OCI-LY1 (cell line): Measurements from ENCODE around the gene DECR2.

Experiments
- H2AFZ ChIP-seq: fragments of 200-600 bp; sonication (generic), shearing (Covaris generic); 2 replicates; pipeline ENCODE4 v1.6.0; 2014; ENCODE audit warnings: antibody characterized with exemption, mild to moderate bottlenecking, low read length
- H3F3A ChIP-seq: fragments of 200-600 bp; sonication (generic), shearing (Covaris generic); 2 replicates; pipeline ENCODE4 v1.6.0; 2014; ENCODE audit warnings: mild to moderate bottlenecking, antibody characterized with exemption, low read length, moderate library complexity; ENCODE audit not compliant: insufficient read depth
- H3K27ac ChIP-seq: fragments of 200-600 bp; sonication (generic); 2 replicates; pipeline ENCODE4 v1.5.1; 2014; ENCODE audit warnings: low read length, mixed run types, mild to moderate bottlenecking, low read depth; ENCODE audit not compliant: poor library complexity, severe bottlenecking
- H3K27me3 ChIP-seq: fragments of 200-600 bp; sonication (generic); 2 replicates; pipeline ENCODE4 v1.6.0; 2014; ENCODE audit warnings: antibody characterized with exemption, mild to moderate bottlenecking, low read length, moderate library complexity; ENCODE audit not compliant: insufficient read depth
- H3K36me3 ChIP-seq: fragments of 200-600 bp; sonication (generic); 2 replicates; pipeline ENCODE4 v1.6.1; 2014; ENCODE audit warnings: mild to moderate bottlenecking, antibody characterized with exemption, low read length, moderate library complexity, mixed read lengths; ENCODE audit not compliant: insufficient read depth
- H3K4me1 ChIP-seq: fragments of 200-600 bp; sonication (generic); 2 replicates; pipeline ENCODE4 v1.5.1; 2014; ENCODE audit warnings: mild to moderate bottlenecking, low read length, moderate library complexity; ENCODE audit not compliant: insufficient read depth, severe bottlenecking
- H3K4me2 ChIP-seq: fragments of 200-600 bp; sonication (generic), shearing (Covaris generic); 2 replicates; pipeline ENCODE4 v1.6.1; 2014; ENCODE audit warnings: low read length
- H3K4me3 ChIP-seq: fragments of 200-600 bp; sonication (generic); 2 replicates; pipeline ENCODE4 v1.5.1; 2014; ENCODE audit warnings: low read length, low read depth, mild to moderate bottlenecking, mixed read lengths; ENCODE audit not compliant: poor library complexity, severe bottlenecking
- H3K79me2 ChIP-seq: fragments of 200-600 bp; shearing (Covaris generic); 2 replicates; pipeline ENCODE4 v1.6.1; 2016; ENCODE audit warnings: mixed run types, low read length, mixed read lengths; ENCODE audit not compliant: insufficient read depth
- H3K9ac ChIP-seq: fragments of 200-600 bp; sonication (generic), shearing (Covaris generic); 2 replicates; pipeline ENCODE4 v1.6.1; 2014; ENCODE audit warnings: mild to moderate bottlenecking, low read length, mixed read lengths
- H3K9me2 ChIP-seq: fragments of 200-600 bp; sonication (generic), shearing (Covaris generic); 2 replicates; pipeline ENCODE4 v1.6.1; 2014; ENCODE audit warnings: low read depth, mild to moderate bottlenecking, low read length, mixed read lengths
- H3K9me3 ChIP-seq: fragments of 200-600 bp; shearing (Covaris generic); 2 replicates; pipeline ENCODE4 v1.6.1; 2014; ENCODE audit warnings: low read length, mixed read lengths
- H4K20me1 ChIP-seq: fragments of 200-600 bp; sonication (generic), shearing (Covaris generic); 2 replicates; pipeline ENCODE4 v1.6.0; 2016; ENCODE audit warnings: mild to moderate bottlenecking, low read length; ENCODE audit not compliant: insufficient read depth
- EZH2 ChIP-seq: fragments of 200-600 bp; sonication (generic), shearing (Covaris generic); IDR thresholded peaks from 2 replicates; pipeline ENCODE4 v1.8.0; 2017; ENCODE audit warnings: borderline replicate concordance, mixed run types, mild to moderate bottlenecking, antibody characterized with exemption, low read length, moderate library complexity, mixed read lengths
- TF ChIP-seq, protein P1 (sequence below): fragments of 200-600 bp; sonication (generic), shearing (Covaris generic); IDR thresholded peaks from 2 replicates; pipeline ENCODE4 v1.5.1; 2017; ENCODE audit warnings: mild to moderate bottlenecking, antibody characterized with exemption, low read length, moderate library complexity, mixed read lengths

The DECR2 gene

DNA sequence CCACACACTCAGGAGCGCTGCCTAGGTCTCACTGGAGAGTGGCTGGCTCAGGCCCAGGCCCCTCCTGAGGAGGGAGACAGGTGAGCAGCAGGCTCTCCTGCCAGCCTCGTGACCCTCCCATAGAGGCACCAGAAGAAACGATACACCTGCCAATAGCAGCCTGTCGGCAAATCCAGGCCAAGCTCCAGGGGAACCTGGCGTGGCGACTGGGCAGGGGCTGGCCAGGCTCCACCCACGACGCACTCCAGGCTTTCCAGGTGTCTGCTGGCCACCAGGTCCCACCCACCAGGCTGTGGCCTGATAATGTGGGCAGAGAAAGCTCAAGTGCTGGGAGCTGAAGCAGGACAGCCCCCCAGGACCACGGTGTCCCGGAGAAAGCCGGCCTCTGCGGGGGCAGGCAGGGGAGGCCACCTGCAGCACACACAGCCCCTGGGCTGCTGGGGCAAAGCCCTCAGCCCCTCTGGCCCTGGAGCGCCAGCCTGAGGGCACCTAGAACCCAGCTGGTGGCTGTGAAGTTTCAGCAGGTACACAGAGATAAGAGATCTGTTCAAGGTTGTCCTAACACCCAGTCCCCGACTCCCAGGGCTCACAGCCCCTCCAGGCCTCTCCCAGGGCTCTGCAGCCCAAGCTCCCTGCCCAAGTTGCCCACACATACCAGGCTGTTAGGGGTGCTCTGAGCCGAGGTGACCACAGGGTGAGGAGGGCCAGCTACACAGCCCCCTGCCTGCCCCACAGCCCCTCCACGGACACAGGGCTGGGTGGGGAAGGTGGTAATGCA, 22.3 kb upstream of the DECR2 start:
- H3K9ac ChIP-seq: no peak overlapping the region
- H4K20me1 ChIP-seq: no peaks in the 10 kb centered on the region
- peaks cover 21% of the 10 kb centered on the region for H3K36me3 ChIP-seq
- H3K27ac ChIP-seq: no peak overlapping the region
- no peak overlapping the region for H2AFZ ChIP-seq
- TF ChIP-seq EZH2: no peak
- TF ChIP-seq, protein P1, sequence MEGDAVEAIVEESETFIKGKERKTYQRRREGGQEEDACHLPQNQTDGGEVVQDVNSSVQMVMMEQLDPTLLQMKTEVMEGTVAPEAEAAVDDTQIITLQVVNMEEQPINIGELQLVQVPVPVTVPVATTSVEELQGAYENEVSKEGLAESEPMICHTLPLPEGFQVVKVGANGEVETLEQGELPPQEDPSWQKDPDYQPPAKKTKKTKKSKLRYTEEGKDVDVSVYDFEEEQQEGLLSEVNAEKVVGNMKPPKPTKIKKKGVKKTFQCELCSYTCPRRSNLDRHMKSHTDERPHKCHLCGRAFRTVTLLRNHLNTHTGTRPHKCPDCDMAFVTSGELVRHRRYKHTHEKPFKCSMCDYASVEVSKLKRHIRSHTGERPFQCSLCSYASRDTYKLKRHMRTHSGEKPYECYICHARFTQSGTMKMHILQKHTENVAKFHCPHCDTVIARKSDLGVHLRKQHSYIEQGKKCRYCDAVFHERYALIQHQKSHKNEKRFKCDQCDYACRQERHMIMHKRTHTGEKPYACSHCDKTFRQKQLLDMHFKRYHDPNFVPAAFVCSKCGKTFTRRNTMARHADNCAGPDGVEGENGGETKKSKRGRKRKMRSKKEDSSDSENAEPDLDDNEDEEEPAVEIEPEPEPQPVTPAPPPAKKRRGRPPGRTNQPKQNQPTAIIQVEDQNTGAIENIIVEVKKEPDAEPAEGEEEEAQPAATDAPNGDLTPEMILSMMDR: no peak
- H3F3A ChIP-seq: no peaks in the 10 kb centered on the region
- no peaks in the 10 kb centered on the region for H3K9me2 ChIP-seq
- no peaks in the 10 kb centered on the region for H3K27me3 ChIP-seq
- no peak overlapping the region for H3K4me3 ChIP-seq
- H3K4me2 ChIP-seq: no peak overlapping the region
- no peaks in the 10 kb centered on the region for H3K9me3 ChIP-seq
- H3K4me1 ChIP-seq: peaks cover 27% of the 10 kb centered on the region
- H3K79me2 ChIP-seq: no peaks in the 10 kb centered on the region

DNA sequence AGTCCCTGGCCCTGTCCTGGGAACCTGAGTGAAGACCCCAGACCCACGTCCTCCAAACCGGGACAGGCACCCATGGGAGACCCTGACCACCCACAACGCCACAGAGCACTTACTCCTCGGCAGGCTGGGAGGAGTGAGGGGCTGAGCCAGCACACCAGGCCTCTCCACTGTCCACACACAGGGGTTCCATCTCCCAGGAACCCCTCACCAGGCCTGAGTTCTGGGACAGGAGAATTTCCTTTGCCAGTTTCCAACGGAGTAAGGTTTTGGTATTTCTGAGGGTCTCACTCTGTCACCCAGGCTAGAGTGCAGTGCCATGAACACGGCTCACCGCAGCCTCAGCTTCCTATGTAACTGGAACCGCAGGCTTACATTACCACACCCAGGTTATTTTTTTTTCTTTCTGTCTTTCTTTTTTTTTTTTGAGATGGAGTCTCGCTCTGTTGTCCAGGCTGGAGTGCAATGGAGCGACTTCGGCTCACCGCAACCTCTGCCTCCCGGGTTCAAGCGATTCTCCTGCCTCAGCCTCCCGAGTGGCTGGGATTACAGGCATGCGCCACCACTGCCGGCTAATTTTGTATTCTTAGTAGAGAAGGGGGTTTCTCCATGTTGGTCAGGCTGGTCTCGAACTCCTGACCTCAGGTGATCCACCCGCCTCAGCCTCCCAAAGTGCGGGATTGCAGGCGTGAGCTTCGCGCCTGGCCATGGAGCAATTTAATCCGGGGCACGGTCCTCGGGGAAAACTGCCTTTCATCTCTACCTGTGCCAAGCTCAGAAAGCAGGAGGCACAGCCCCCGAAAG, 21.5 kb upstream of the DECR2 start:
- H3K4me3 ChIP-seq: peak overlapping the region; percentile 98
- no peaks in the 10 kb centered on the region for H3K27me3 ChIP-seq
- H2AFZ ChIP-seq: no peak overlapping the region
- H3K36me3 ChIP-seq: peaks cover 16% of the 10 kb centered on the region; the same call in 1 of the 2 replicates
- H3K79me2 ChIP-seq: no peaks in the 10 kb centered on the region
- peak overlapping the region; percentile 96 for H3K4me2 ChIP-seq
- no peaks in the 10 kb centered on the region for H3K9me3 ChIP-seq
- H3K27ac ChIP-seq: no peak overlapping the region
- peaks cover 33% of the 10 kb centered on the region for H3K4me1 ChIP-seq
- no peak overlapping the region for H3K9ac ChIP-seq
- no peaks in the 10 kb centered on the region for H4K20me1 ChIP-seq
- no peaks in the 10 kb centered on the region for H3K9me2 ChIP-seq
- no peaks in the 10 kb centered on the region for H3F3A ChIP-seq
- TF ChIP-seq EZH2: no peak
- TF ChIP-seq, protein P1: no peak

DNA sequence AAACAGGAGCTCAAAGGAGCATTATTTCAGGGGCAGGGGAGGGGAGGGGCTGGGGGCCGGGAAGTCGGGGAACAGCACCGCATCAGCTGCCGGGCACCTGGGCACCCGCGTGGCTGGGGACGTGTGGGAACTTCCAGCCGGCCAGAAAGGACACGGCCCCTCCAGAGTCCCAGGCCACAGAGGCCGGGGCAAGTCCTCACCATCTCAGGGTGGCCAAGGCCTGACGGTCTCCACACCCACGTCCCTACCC, 21.0 kb upstream of the DECR2 start:
- H4K20me1 ChIP-seq: no peaks in the 10 kb centered on the region
- peak overlapping the region; percentile 96 for H3K4me2 ChIP-seq

More for the DNA sequence above, 21.0 kb upstream of the DECR2 start:
- Histone ChIP-seq H3K27me3 (no peaks in the 10 kb centered on the region), H3K27ac (no peak overlapping the region), H3F3A (no peaks in the 10 kb centered on the region), H3K79me2 (no peaks in the 10 kb centered on the region), H3K9ac (peak overlapping the region; percentile 97), H3K4me3 (peak overlapping the region; percentile 98), H3K4me1 (peaks cover 33% of the 10 kb centered on the region), H3K9me3 (no peaks in the 10 kb centered on the region), H3K9me2 (no peaks in the 10 kb centered on the region), H2AFZ (no peak overlapping the region), H3K36me3 (peaks cover 16% of the 10 kb centered on the region)
- no peak for TF ChIP-seq EZH2
- TF ChIP-seq, protein P1: no peak
